Measurements from ENCODE around the gene PRRG3.

Gene PRRG3

GRCh38 chrX:151704041-151704663, 8.9 kb downstream of the PRRG3 start:
- no peak overlapping the region for H2BK120ac ChIP-seq (ENCODE audit: low read depth, low read length)
- no peaks in the 10 kb centered on the region for H3K36me3 ChIP-seq (ENCODE audit: control insufficient read depth in 1 of 2, insufficient read depth in 2 of 2, low read depth in 1 of 2, low read length in 2 of 2)
- no peak overlapping the region for H2AFZ ChIP-seq (ENCODE audit: low read depth, low read length)
- no peak overlapping the region for H3K4me2 ChIP-seq (ENCODE audit: low read length, poor library complexity, severe bottlenecking)
- no peaks in the 10 kb centered on the region for H3K4me1 ChIP-seq (ENCODE audit: control insufficient read depth, insufficient read depth, low read depth, low read length)
- no peak overlapping the region for H2BK12ac ChIP-seq (ENCODE audit: low read length in 2 of 2)
- no peaks in the 10 kb centered on the region for H3K9me3 ChIP-seq (ENCODE audit: control insufficient read depth, low read length)
- H3K14ac ChIP-seq (ENCODE audit: low read length in 2 of 2): no peak overlapping the region
- H3K23ac ChIP-seq (ENCODE audit: low read length in 2 of 2): no peak overlapping the region
- no peaks in the 10 kb centered on the region for H3K79me1 ChIP-seq (replicated peaks; ENCODE audit: low read length, poor library complexity, severe bottlenecking)
- no peak overlapping the region for H2AK5ac ChIP-seq (ENCODE audit: low read length, severe bottlenecking)
- H3K27me3 ChIP-seq (ENCODE audit: control insufficient read depth in 1 of 2, insufficient read depth in 1 of 2, low read length in 2 of 2): peaks cover 0 to 56% of the 10 kb centered on the region in 2 experiments
- 62% methylated on average over 9 of the region's 13 CpGs for WGBS
- H3K27ac ChIP-seq (ENCODE audit: low read length, poor library complexity, severe bottlenecking): no peak overlapping the region
- H3K4me3 ChIP-seq (ENCODE audit: insufficient read depth in 1 of 2, low read depth in 1 of 2, low read length in 2 of 2): peak overlapping the region in 1 of 2 experiments; percentile 58
- peak overlapping the region; percentile 45 for H3K9ac ChIP-seq (ENCODE audit: low read length)
- H4K8ac ChIP-seq (ENCODE audit: low read length): no peak overlapping the region
- DNase-seq: no peak
- no peak overlapping the region for H4K91ac ChIP-seq (ENCODE audit: low read length)
- no peak overlapping the region for H3K4ac ChIP-seq (ENCODE audit: low read depth in 1 of 2, low read length in 2 of 2)
- no peak overlapping the region for H2BK15ac ChIP-seq (ENCODE audit: low read depth, poor library complexity, severe bottlenecking)
- H2BK5ac ChIP-seq (ENCODE audit: low read depth, low read length, poor library complexity, severe bottlenecking): no peak overlapping the region
- H3K18ac ChIP-seq (ENCODE audit: low read depth in 1 of 2, low read length in 2 of 2): no peak overlapping the region

GRCh38 chrX:151708821-151709220, 13.6 kb downstream of the PRRG3 start:
- Histone ChIP-seq H3K27me3 (ENCODE audit: control insufficient read depth in 1 of 2, insufficient read depth in 1 of 2, low read length in 2 of 2) (peaks cover 0 to 58% of the 10 kb centered on the region in 2 experiments), H2AK5ac (ENCODE audit: low read length, severe bottlenecking) (no peak overlapping the region), H3K79me1 (replicated peaks; ENCODE audit: low read length, poor library complexity, severe bottlenecking) (no peaks in the 10 kb centered on the region), H2AFZ (ENCODE audit: low read depth, low read length) (no peak overlapping the region), H3K18ac (ENCODE audit: low read depth in 1 of 2, low read length in 2 of 2) (no peak overlapping the region), H3K27ac (ENCODE audit: low read length, poor library complexity, severe bottlenecking) (no peak overlapping the region), H3K4me1 (ENCODE audit: control insufficient read depth, insufficient read depth, low read depth, low read length) (no peaks in the 10 kb centered on the region), H3K4ac (ENCODE audit: low read depth in 1 of 2, low read length in 2 of 2) (no peak overlapping the region), H4K91ac (ENCODE audit: low read length) (no peak overlapping the region), H3K36me3 (ENCODE audit: control insufficient read depth in 1 of 2, insufficient read depth in 2 of 2, low read depth in 1 of 2, low read length in 2 of 2) (no peaks in the 10 kb centered on the region), H3K23ac (ENCODE audit: low read length in 2 of 2) (no peak overlapping the region), H3K14ac (ENCODE audit: low read length in 2 of 2) (no peak overlapping the region), H4K8ac (ENCODE audit: low read length) (no peak overlapping the region), H3K4me3 (ENCODE audit: insufficient read depth in 1 of 2, low read depth in 1 of 2, low read length in 2 of 2) (no peak overlapping the region), H2BK5ac (ENCODE audit: low read depth, low read length, poor library complexity, severe bottlenecking) (no peak overlapping the region), H3K9me3 (ENCODE audit: control insufficient read depth, low read length) (no peaks in the 10 kb centered on the region), H2BK120ac (ENCODE audit: low read depth, low read length) (no peak overlapping the region), H3K4me2 (ENCODE audit: low read length, poor library complexity, severe bottlenecking) (no peak overlapping the region), H2BK15ac (ENCODE audit: low read depth, poor library complexity, severe bottlenecking) (no peak overlapping the region), H2BK12ac (ENCODE audit: low read length in 2 of 2) (no peak overlapping the region), H3K9ac (ENCODE audit: low read length) (no peak overlapping the region)
- WGBS: 88% methylated on average over 6 of the region's 7 CpGs
- no peak for DNase-seq

- no peak overlapping the region for H3K4ac ChIP-seq (ENCODE audit: low read depth in 1 of 2, low read length in 2 of 2)
- H3K4me1 ChIP-seq (ENCODE audit: control insufficient read depth, insufficient read depth, low read depth, low read length): no peaks in the 10 kb centered on the region
- WGBS: 42% methylated on average over 2 of the region's 2 CpGs
- DNase-seq: no peak
- no peaks in the 10 kb centered on the region for H3K79me1 ChIP-seq (replicated peaks; ENCODE audit: low read length, poor library complexity, severe bottlenecking)
- H2AK5ac ChIP-seq (ENCODE audit: low read length, severe bottlenecking): no peak overlapping the region
- no peak overlapping the region for H2BK5ac ChIP-seq (ENCODE audit: low read depth, low read length, poor library complexity, severe bottlenecking)
- H3K9ac ChIP-seq (ENCODE audit: low read length): no peak overlapping the region
- H3K36me3 ChIP-seq (ENCODE audit: control insufficient read depth in 1 of 2, insufficient read depth in 2 of 2, low read depth in 1 of 2, low read length in 2 of 2): no peaks in the 10 kb centered on the region
- no peak overlapping the region for H2BK15ac ChIP-seq (ENCODE audit: low read depth, poor library complexity, severe bottlenecking)
- H3K14ac ChIP-seq (ENCODE audit: low read length in 2 of 2): no peak overlapping the region
- no peak overlapping the region for H3K27ac ChIP-seq (ENCODE audit: low read length, poor library complexity, severe bottlenecking)
- H3K23ac ChIP-seq (ENCODE audit: low read length in 2 of 2): no peak overlapping the region
- H3K9me3 ChIP-seq (ENCODE audit: control insufficient read depth, low read length): no peaks in the 10 kb centered on the region
- no peak overlapping the region for H3K4me3 ChIP-seq (ENCODE audit: insufficient read depth in 1 of 2, low read depth in 1 of 2, low read length in 2 of 2)
- no peak overlapping the region for H2BK120ac ChIP-seq (ENCODE audit: low read depth, low read length)
- H4K8ac ChIP-seq (ENCODE audit: low read length): no peak overlapping the region
- H4K91ac ChIP-seq (ENCODE audit: low read length): no peak overlapping the region
- no peak overlapping the region for H3K18ac ChIP-seq (ENCODE audit: low read depth in 1 of 2, low read length in 2 of 2)
- H2AFZ ChIP-seq (ENCODE audit: low read depth, low read length): no peak overlapping the region
- H3K27me3 ChIP-seq (ENCODE audit: control insufficient read depth in 1 of 2, insufficient read depth in 1 of 2, low read length in 2 of 2): peaks cover 0 to 53% of the 10 kb centered on the region in 2 experiments
- no peak overlapping the region for H2BK12ac ChIP-seq (ENCODE audit: low read length in 2 of 2)
- no peak overlapping the region for H3K4me2 ChIP-seq (ENCODE audit: low read length, poor library complexity, severe bottlenecking)
Observed at GRCh38 chrX:151710457-151710856, 15.2 kb downstream of the PRRG3 start.

GRCh38 chrX:151711154-151711553, 15.9 kb downstream of the PRRG3 start:
- DNase-seq: no peak
- no peak overlapping the region for H2BK5ac ChIP-seq (ENCODE audit: low read depth, low read length, poor library complexity, severe bottlenecking)
- no peak overlapping the region for H3K18ac ChIP-seq (ENCODE audit: low read depth in 1 of 2, low read length in 2 of 2)
- no peak overlapping the region for H2AFZ ChIP-seq (ENCODE audit: low read depth, low read length)
- H2BK12ac ChIP-seq (ENCODE audit: low read length in 2 of 2): no peak overlapping the region
- no peak overlapping the region for H3K9ac ChIP-seq (ENCODE audit: low read length)
- H2BK120ac ChIP-seq (ENCODE audit: low read depth, low read length): no peak overlapping the region
- no peak overlapping the region for H2AK5ac ChIP-seq (ENCODE audit: low read length, severe bottlenecking)
- H3K4ac ChIP-seq (ENCODE audit: low read depth in 1 of 2, low read length in 2 of 2): no peak overlapping the region
- no peaks in the 10 kb centered on the region for H3K9me3 ChIP-seq (ENCODE audit: control insufficient read depth, low read length)
- peaks cover 0 to 57% of the 10 kb centered on the region in 2 experiments for H3K27me3 ChIP-seq (ENCODE audit: control insufficient read depth in 1 of 2, insufficient read depth in 1 of 2, low read length in 2 of 2)
- 60% methylated on average over 5 of the region's 5 CpGs for WGBS
- H3K4me3 ChIP-seq (ENCODE audit: insufficient read depth in 1 of 2, low read depth in 1 of 2, low read length in 2 of 2): no peak overlapping the region
- H2BK15ac ChIP-seq (ENCODE audit: low read depth, poor library complexity, severe bottlenecking): no peak overlapping the region
- H4K8ac ChIP-seq (ENCODE audit: low read length): no peak overlapping the region
- no peaks in the 10 kb centered on the region for H3K36me3 ChIP-seq (ENCODE audit: control insufficient read depth in 1 of 2, insufficient read depth in 2 of 2, low read depth in 1 of 2, low read length in 2 of 2)
- no peak overlapping the region for H3K27ac ChIP-seq (ENCODE audit: low read length, poor library complexity, severe bottlenecking)
- no peak overlapping the region for H3K4me2 ChIP-seq (ENCODE audit: low read length, poor library complexity, severe bottlenecking)
- H3K4me1 ChIP-seq (ENCODE audit: control insufficient read depth, insufficient read depth, low read depth, low read length): no peaks in the 10 kb centered on the region
- H3K14ac ChIP-seq (ENCODE audit: low read length in 2 of 2): no peak overlapping the region
- H3K23ac ChIP-seq (ENCODE audit: low read length in 2 of 2): no peak overlapping the region
- no peaks in the 10 kb centered on the region for H3K79me1 ChIP-seq (replicated peaks; ENCODE audit: low read length, poor library complexity, severe bottlenecking)
- H4K91ac ChIP-seq (ENCODE audit: low read length): no peak overlapping the region
